GM13976 (cell line): ENCODE measurements around the gene IRAK2.
"Not testable (repeated sequence)": the region's sequence is repeated elsewhere in the genome, so short reads cannot be mapped to it uniquely, and the experiment has no call there.

ENCODE experiments used
- DNase-seq: peaks from one replicate; pipeline ENCODE4 v3.0.0; 2012; ENCODE audit warnings: low spot score
- in situ Hi-C: fragments of 300-500 bp; cut with MboI; formaldehyde crosslinking; loops from one replicate; pipeline ENCODE4 v1.12.0; 2022; ENCODE audit warnings: low sequenced_read_pairs, mixed read lengths, inconsistent platforms; ENCODE audit not compliant: unreplicated experiment
- TF ChIP-seq, protein P1 (sequence below): IDR thresholded peaks from 2 replicates; pipeline ENCODE4 v1.5.1; 2012; ENCODE audit warnings: borderline replicate concordance, mild to moderate bottlenecking; ENCODE audit not compliant: insufficient read depth; ENCODE audit errors: extremely low read depth, missing control alignments, control extremely low read depth

IRAK2 gene

DNA sequence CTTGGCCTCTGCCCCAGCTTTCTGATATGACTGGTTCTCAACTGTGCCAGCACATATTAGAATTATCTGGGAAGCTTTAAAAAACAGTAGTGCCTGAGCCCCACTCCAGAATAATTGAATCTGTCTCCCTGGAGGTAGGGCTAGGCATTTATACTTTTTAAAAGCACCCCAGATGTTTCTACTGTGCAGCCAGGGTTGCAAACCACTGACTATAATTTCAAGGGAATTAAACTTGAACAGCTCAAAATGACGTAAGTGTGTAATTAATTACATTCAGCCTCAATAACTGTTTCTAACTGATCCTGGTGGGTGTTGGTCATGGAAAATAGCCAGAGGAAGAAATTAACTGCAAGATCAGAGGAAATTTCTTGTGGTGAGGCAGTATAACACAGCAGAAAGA lies 4.4 kb upstream of the IRAK2 start:
- in situ Hi-C loops: no loop called here
- TF ChIP-seq, protein P1, sequence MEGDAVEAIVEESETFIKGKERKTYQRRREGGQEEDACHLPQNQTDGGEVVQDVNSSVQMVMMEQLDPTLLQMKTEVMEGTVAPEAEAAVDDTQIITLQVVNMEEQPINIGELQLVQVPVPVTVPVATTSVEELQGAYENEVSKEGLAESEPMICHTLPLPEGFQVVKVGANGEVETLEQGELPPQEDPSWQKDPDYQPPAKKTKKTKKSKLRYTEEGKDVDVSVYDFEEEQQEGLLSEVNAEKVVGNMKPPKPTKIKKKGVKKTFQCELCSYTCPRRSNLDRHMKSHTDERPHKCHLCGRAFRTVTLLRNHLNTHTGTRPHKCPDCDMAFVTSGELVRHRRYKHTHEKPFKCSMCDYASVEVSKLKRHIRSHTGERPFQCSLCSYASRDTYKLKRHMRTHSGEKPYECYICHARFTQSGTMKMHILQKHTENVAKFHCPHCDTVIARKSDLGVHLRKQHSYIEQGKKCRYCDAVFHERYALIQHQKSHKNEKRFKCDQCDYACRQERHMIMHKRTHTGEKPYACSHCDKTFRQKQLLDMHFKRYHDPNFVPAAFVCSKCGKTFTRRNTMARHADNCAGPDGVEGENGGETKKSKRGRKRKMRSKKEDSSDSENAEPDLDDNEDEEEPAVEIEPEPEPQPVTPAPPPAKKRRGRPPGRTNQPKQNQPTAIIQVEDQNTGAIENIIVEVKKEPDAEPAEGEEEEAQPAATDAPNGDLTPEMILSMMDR: no peak
- no peak for DNase-seq

DNA sequence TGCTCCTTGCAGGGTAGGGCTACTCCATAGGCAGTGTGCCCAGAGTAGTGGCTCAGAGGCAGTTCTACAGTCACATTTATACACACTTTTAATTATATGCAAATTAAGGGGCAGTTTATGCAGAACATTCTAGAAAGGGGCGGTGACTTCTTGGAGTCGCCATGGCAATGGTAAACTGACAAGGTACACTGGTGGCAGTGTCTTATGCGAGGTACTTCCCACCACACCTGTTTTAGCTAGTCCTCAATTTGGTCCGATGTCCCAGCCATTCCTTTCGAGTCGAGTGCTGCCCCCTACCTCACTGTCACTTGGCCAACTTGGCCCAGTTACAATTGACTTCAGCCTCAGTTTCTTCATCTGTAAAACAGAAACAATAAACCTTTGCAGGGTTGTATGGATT lies 3.8 kb upstream of the IRAK2 start:
- in situ Hi-C loops: no loop called here
- DNase-seq: no peak
- TF ChIP-seq, protein P1: no peak

DNA sequence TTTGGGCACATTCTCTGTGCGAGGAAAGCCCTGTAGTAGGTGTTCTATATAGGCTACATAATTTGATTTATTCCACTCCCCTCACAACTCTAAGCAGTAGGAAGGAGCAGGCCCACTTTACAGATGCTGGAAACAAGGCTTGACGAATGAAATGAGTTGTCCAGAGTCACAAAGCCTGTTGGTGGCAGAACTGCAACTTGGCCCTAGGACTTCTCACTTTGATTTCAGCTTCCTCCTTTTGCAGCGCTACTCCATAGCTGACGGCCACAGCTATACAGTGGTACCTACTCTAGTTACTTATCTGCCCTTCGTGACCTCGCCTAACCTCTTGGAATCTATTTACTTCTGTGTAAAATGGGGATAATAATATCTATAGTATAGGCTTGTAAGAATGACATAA lies 2.5 kb upstream of the IRAK2 start:
- TF ChIP-seq, protein P1: no peak
- no peak for DNase-seq
- in situ Hi-C loops: no loop called here

DNA sequence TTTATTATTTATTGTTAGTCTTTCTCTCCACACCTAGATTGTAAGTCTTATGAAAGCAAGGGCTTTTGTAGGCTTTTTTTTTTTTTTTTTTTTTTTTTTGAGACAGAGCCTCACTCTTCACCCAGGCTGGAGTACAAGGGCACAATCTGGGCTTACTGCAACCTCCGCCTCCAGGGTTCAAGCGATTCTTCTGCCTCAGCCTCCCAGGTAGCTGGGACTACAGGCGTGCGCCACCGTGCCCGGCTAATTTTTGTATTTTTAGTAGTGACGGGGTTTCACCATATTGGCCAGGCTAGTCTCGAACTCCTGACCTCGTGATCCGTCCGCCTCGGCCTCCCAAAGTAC lies 546 bp upstream of the IRAK2 start:
- in situ Hi-C loops, DNase-seq: not testable (repeated sequence)

DNA sequence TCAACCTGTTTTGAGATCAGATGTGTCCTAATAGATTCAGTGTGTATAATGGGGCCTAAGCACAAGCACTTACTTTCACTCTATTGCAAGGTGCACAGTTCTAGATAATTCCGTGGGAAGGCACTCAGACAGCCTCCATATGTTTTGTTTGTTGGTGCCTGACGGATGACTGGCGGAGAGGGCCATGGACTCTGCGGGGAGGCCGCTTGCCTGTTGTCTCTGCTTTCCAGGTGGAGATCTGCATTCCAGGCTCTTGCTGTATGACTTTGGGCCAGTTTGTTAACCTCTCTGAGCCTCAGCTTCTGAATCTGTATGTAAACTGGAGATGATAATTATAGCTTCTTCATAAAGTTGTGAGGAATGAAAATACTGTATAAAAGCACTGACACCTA lies 1.5 kb downstream of the IRAK2 start:
- in situ Hi-C loops: no loop called here
- TF ChIP-seq, protein P1: no peak
- no peak for DNase-seq

DNA sequence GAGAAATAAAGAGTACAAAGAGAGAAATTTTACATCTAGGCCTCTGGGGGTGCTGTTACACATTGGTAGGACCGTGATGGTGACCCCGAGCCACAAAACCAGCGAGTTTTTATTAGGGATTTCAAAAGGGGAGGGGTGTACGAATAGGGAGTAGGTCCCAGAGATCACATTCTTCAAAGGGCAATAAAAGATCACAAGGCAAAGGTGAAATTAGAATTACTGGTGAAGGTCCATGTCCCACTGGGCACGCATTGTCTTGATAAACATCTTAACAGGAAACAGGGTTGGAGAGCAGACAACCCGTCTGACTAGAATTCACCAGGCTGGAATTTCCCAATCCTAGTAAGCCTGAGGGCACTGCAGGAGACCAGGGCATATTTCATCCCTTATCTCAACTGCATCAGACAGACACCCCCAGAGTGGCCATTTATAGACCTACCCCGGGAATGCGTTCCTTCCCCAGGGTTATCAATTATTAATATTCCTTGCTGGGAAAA lies 4.3 kb downstream of the IRAK2 start:
- no peak for DNase-seq
- in situ Hi-C loops: no loop called here
- TF ChIP-seq, protein P1: no peak

DNA sequence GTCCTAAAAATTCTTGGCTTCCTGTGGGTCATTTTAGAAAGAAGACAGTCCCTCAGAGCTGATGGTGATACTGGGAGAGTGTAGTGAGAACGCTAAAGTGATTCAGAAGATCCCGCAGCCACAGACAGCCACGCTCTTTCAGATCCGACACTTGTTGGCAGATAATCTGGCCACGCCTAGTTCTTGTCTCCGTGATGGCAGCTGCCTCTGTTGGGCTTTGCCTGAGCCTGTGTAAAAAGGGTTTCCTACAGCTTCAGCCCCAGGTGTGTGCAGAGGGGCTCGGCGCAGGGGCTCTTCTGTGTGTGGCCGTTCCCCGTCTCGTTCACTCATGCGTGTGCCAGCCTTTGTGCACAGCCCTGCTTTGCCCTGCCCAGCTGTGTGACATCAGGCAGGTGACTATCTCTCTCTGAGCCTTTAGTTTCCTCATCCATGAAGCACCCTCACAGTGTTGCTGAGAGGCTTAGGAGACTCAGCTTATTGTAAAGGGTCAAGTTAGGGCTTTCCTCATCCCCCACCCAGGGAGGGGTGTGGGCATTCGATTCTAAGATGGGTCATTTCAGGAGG lies 6.3 kb downstream of the IRAK2 start:
- no peak for DNase-seq
- in situ Hi-C loops: no loop called here
- TF ChIP-seq, protein P1: no peak
